ENCODE measurements around the gene GALNTL6. TPM values are rescaled to one million over a fixed set of nuclear protein-coding genes. Genes with fewer than 3 reads are reported as not detected.
"Not testable (repeated sequence)": the region's sequence is repeated elsewhere in the genome, so short reads cannot be mapped to it uniquely, and the experiment has no call there.

Gene GALNTL6
- total RNA-seq, 4 donors from 2014 or later, result 0.82 to 0.95 TPM; not detected in 2

DNA sequence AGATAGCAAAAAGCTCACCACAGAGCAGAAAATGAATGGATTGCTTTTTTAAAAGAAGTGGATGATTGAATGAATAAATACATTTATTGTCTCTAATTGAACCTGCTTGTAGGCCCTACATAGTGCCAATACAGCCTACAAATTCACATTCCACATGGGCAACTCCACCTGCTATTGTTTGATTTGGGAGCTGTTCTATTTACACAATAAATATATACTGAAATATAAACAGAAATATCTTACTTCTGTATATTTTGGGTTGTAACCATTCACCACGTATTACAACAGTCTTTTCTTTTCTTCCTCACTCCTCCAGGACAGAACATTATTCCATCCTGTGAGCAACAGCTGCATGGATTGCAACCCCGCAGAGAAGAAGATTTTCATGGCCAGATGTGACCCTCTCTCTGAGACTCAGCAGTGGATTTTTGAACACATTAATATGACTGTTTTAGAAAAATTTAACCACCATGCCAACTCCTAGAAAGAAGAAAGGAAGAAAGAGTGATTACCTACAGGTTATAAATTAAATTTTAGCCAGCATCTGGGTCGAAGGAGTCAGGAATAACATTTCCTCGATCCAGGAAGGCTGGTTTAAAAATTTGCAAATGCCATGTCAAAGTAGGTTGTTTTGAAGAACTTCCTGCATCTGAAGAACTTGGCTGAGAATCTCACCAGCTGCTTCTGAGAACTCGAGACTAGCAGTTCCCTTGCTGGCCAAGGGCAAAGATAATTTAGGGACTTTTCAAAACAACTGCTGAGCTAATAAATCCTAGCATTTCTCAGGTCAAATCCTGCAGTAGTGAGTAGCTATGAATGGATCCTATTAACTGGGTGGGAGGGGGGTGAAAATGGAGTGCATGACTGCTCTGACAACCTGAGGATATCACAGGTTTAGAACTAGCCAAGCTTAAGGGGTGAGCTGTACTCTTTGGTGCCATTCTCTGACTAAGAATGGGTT lies 1226.7 kb downstream of the GALNTL6 start:
- peak overlapping the region; percentile 32 to 75 (median 67) for H3K27ac ChIP-seq
- H3K9me3 ChIP-seq, result no peaks in the 10 kb centered on the region
- intact Hi-C loops (cut with DNase I; ENCODE audit: low total_unique reads) (no loop called here), in situ Hi-C loops (cut with MboI; ENCODE audit: low pct_ligation_motif_present in 1 of 4, low pct_unique_long_range_greater_than_20kb in 1 of 4, low sequenced_read_pairs in 3 of 4) (loop anchor here in 1 of 4 donors (25.0 kb wide), 1 partner anchor 122 kb away; the partner anchor contains the start of gene GALNT7)
- no peak overlapping the region for H3K4me3 ChIP-seq
- peaks cover 6 to 46% (median 29%) of the 10 kb centered on the region in 4 donors for H3K4me1 ChIP-seq
- 5 to 10% methylated on average over 4 to 5 of the region's 5 CpGs for WGBS, 2 donors (ENCODE audit: low coverage in 1 of 2)
- TF ChIP-seq POLR2A (IDR thresholded peaks at IDR 0.05), result no peak
- TF ChIP-seq, protein P1, sequence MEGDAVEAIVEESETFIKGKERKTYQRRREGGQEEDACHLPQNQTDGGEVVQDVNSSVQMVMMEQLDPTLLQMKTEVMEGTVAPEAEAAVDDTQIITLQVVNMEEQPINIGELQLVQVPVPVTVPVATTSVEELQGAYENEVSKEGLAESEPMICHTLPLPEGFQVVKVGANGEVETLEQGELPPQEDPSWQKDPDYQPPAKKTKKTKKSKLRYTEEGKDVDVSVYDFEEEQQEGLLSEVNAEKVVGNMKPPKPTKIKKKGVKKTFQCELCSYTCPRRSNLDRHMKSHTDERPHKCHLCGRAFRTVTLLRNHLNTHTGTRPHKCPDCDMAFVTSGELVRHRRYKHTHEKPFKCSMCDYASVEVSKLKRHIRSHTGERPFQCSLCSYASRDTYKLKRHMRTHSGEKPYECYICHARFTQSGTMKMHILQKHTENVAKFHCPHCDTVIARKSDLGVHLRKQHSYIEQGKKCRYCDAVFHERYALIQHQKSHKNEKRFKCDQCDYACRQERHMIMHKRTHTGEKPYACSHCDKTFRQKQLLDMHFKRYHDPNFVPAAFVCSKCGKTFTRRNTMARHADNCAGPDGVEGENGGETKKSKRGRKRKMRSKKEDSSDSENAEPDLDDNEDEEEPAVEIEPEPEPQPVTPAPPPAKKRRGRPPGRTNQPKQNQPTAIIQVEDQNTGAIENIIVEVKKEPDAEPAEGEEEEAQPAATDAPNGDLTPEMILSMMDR (IDR thresholded peaks at IDR 0.05), result no peak
- TF ChIP-seq EP300 (IDR thresholded peaks at IDR 0.05; ENCODE audit: low read depth), result no peak
- TF ChIP-seq POLR2AphosphoS5 (IDR thresholded peaks at IDR 0.05), result no peak
- H3K36me3 ChIP-seq, result no peaks in the 10 kb centered on the region
- H3K27me3 ChIP-seq, result no peaks in the 10 kb centered on the region
- DNase-seq, result no peak

DNA sequence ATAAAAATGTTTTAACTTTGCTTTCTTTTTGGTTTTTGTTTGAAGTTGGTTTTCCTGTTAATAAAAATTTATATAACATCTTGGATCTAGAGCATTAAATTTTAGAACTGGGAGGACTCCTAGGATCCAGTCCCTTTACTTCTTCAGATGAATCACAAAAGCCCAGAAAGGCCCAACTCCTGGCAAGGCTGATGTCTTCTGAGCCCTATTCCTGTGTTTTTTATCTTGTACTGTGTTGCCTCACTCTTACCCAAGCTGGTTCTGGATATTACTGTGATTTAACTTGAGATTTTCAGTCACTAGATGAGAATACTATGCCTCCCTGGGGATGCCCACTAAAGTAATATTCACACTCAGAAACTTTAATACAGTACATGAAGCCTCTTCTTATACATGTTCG lies 1228.3 kb downstream of the GALNTL6 start:
- Histone ChIP-seq H3K27me3 (no peaks in the 10 kb centered on the region), H3K4me3 (no peak overlapping the region), H3K36me3 (no peaks in the 10 kb centered on the region), H3K9me3 (no peaks in the 10 kb centered on the region), H3K4me1 (peaks cover 6 to 46% (median 29%) of the 10 kb centered on the region in 4 donors), H3K27ac (no peak overlapping the region)
- in situ Hi-C loops (cut with MboI; ENCODE audit: low pct_ligation_motif_present in 1 of 4, low pct_unique_long_range_greater_than_20kb in 1 of 4, low sequenced_read_pairs in 3 of 4) (loop anchor here in 1 of 4 donors (25.0 kb wide), 1 partner anchor 121 kb away; the partner anchor contains the start of gene GALNT7), intact Hi-C loops (cut with DNase I; ENCODE audit: low total_unique reads) (no loop called here)
- TF ChIP-seq POLR2AphosphoS5 (IDR thresholded peaks at IDR 0.05) (no peak), POLR2A (IDR thresholded peaks at IDR 0.05) (no peak), EP300 (IDR thresholded peaks at IDR 0.05; ENCODE audit: low read depth) (no peak)
- TF ChIP-seq, protein P1 (IDR thresholded peaks at IDR 0.05), result no peak
- DNase-seq, result no peak
- WGBS, 2 donors (ENCODE audit: low coverage in 1 of 2), result 88 to 89% methylated on average over 1 of the region's 1 CpG

DNA sequence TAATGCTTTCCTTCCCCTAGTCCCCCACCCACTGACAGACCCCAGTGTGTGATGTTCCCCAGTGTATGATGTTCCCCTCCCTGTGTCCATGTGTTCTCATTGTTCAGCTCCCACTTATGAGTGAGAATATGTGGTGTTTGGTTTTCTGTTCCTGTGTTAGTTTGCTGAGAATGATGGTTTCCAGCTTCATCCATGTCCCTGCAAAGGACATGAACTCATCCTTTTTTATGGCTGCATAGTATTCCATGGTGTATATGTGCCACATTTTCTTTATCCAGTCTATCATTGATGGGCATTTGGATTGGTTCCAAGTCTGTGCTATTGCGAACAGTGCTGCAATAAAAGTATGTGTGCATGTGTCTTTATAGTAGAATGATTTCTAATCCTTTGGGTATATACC lies 1228.9 kb downstream of the GALNTL6 start:
- H3K4me1 ChIP-seq, result peaks cover 6 to 43% (median 28%) of the 10 kb centered on the region in 4 donors
- not testable (repeated sequence) for H3K27ac ChIP-seq
- in situ Hi-C loops (cut with MboI; ENCODE audit: low pct_ligation_motif_present in 1 of 4, low pct_unique_long_range_greater_than_20kb in 1 of 4, low sequenced_read_pairs in 3 of 4), result loop anchor here in 1 of 4 donors (25.0 kb wide), 1 partner anchor 120 kb away; the partner anchor contains the start of gene GALNT7

DNA sequence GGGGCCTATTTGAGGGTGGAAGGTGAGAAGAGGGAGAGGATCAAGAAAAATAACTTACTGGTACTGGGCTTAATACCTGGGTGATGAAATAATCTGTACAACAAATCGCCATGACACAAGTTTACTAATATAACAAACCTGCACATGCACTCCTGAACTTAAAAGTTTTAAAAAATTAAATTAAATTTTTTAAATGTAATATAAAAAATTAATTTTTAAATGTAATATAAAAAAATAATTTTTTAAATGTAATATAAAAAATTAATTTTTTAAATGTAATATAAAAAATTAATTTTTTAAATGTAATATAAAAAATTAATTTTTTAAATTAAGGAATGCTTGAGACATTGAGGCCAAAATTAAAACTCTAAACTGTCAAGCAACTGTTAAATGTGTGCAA lies 1231.1 kb downstream of the GALNTL6 start:
- Histone ChIP-seq H3K27ac (no peak overlapping the region), H3K9me3 (no peaks in the 10 kb centered on the region), H3K4me3 (no peak overlapping the region), H3K36me3 (no peaks in the 10 kb centered on the region), H3K27me3 (no peaks in the 10 kb centered on the region), H3K4me1 (peaks cover 6 to 23% (median 12%) of the 10 kb centered on the region in 4 donors)
- 67 to 95% methylated on average over 1 of the region's 1 CpG for WGBS, 2 donors (ENCODE audit: low coverage in 1 of 2)
- intact Hi-C loops (cut with DNase I; ENCODE audit: low total_unique reads) (no loop called here), in situ Hi-C loops (cut with MboI; ENCODE audit: low pct_ligation_motif_present in 1 of 4, low pct_unique_long_range_greater_than_20kb in 1 of 4, low sequenced_read_pairs in 3 of 4) (loop anchor here in 1 of 4 donors (25.0 kb wide), 1 partner anchor 118 kb away; the partner anchor contains the start of gene GALNT7)
- TF ChIP-seq POLR2AphosphoS5 (IDR thresholded peaks at IDR 0.05), result no peak
- TF ChIP-seq, protein P1 (IDR thresholded peaks at IDR 0.05), result no peak
- TF ChIP-seq POLR2A (IDR thresholded peaks at IDR 0.05), result no peak
- no peak for TF ChIP-seq EP300 (IDR thresholded peaks at IDR 0.05; ENCODE audit: low read depth)
- DNase-seq, result no peak

More for the DNA sequence above, 1228.9 kb downstream of the GALNTL6 start:
- H3K4me3 ChIP-seq; H3K27me3 ChIP-seq; DNase-seq; H3K9me3 ChIP-seq; intact Hi-C loops (cut with DNase I; ENCODE audit: low total_unique reads); H3K36me3 ChIP-seq: not testable (repeated sequence)
- WGBS, 2 donors (ENCODE audit: low coverage in 1 of 2), result 71 to 95% methylated on average over 1 of the region's 1 CpG
